Hepatocyte (in vitro differentiated cells): Measurements from ENCODE around the gene ZDHHC11B.
"Not testable (repeated sequence)": the region's sequence is repeated elsewhere in the genome, so short reads cannot be mapped to it uniquely, and the experiment has no call there.

Experiments
- CTCF ChIP-seq: fragments of 200-600 bp; sonication (generic); IDR thresholded peaks from 2 replicates; pipeline ENCODE4 v1.5.1; 2016; ENCODE audit warnings: antibody characterized with exemption, mild to moderate bottlenecking; ENCODE audit not compliant: poor library complexity
- EZH2 ChIP-seq: fragments of 200-600 bp; sonication (generic); IDR thresholded peaks from 2 replicates; pipeline ENCODE4 v1.6.1; 2016; ENCODE audit warnings: antibody characterized with exemption, mild to moderate bottlenecking, borderline replicate concordance

GRCh38 chr5:678521-678920 is 106.0 kb downstream of the ZDHHC11B start:
- not testable (repeated sequence) for TF ChIP-seq CTCF, EZH2
